ENCODE results near the gene KIFAP3. TPM values are rescaled to one million over a fixed set of nuclear protein-coding genes. Genes with fewer than 3 reads are reported as not detected.
"Not testable (repeated sequence)": the region's sequence is repeated elsewhere in the genome, so short reads cannot be mapped to it uniquely, and the experiment has no call there.

KIFAP3 gene
- total and polyA plus RNA-seq, 12 donors, result 18.4 to 54.8 (median 30.5) TPM

DNA sequence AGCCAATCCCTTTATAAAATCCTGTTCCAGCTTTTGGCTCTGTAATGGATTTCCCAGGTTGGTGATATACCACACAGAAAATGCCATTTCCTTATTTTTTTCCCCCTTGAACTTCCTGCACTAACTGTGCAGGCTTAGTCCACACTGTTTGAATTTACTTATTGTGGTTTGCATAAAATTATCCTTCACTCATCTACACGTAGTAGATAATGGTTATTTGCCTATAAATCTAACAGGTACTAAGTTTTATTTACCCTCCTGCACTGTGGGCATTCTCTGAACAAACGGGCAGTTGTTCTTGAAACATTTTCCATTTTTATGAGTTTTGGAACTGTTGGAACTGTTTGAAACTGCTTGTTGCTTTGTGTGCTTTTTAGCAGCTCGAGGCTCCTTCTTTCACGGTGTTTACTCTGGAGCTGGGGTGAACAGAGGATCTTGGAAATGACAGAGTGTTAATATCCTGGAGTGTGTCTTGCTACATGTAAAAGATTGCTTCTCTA is 23.0 kb upstream of the KIFAP3 start:
- DNase-seq, result no peak
- no peaks in the 10 kb centered on the region for H3K27me3 ChIP-seq
- 32 to 42% (median 34%) methylated on average over 4 of the region's 4 CpGs for WGBS, 4 donors
- no peak overlapping the region for H3K27ac ChIP-seq
- no peaks in the 10 kb centered on the region for H3K4me1 ChIP-seq (replicated peaks in 1 of 2)
- H3K9me3 ChIP-seq (replicated peaks in 1 of 3), result no peaks in the 10 kb centered on the region
- intact Hi-C loops (cut with DNase I), result no loop called here
- TF ChIP-seq, protein P1, sequence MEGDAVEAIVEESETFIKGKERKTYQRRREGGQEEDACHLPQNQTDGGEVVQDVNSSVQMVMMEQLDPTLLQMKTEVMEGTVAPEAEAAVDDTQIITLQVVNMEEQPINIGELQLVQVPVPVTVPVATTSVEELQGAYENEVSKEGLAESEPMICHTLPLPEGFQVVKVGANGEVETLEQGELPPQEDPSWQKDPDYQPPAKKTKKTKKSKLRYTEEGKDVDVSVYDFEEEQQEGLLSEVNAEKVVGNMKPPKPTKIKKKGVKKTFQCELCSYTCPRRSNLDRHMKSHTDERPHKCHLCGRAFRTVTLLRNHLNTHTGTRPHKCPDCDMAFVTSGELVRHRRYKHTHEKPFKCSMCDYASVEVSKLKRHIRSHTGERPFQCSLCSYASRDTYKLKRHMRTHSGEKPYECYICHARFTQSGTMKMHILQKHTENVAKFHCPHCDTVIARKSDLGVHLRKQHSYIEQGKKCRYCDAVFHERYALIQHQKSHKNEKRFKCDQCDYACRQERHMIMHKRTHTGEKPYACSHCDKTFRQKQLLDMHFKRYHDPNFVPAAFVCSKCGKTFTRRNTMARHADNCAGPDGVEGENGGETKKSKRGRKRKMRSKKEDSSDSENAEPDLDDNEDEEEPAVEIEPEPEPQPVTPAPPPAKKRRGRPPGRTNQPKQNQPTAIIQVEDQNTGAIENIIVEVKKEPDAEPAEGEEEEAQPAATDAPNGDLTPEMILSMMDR (IDR thresholded peaks at IDR 0.05), result no peak
- TF ChIP-seq POLR2A (IDR thresholded peaks at IDR 0.05), result no peak
- no peak overlapping the region for H3K4me3 ChIP-seq
- H3K36me3 ChIP-seq (replicated peaks in 1 of 2), result no peaks in the 10 kb centered on the region

DNA sequence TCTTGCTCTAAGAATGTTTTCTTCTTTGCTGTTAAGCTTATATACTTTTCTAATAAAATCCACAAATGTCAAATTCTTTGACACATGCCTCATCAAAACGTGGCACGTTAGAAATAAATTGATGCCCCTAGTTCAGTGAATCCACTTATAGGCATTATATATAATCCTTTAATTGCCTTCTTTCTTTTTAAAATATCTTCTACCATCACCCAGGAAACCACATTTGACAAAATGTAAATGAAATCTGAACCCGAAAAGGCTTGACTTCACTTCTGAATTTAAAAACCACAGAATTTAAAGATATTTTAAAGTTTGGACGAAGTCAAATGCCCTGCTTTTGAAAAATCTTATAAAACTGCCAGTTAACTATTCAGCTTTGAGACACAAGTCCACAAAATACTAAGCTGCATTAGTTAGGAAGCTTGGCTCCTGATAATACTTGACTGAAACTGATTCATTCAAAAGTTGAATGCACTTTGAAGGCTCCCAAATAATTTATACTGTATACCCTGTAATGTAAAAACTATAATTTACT is 22.4 kb upstream of the KIFAP3 start:
- no peak for TF ChIP-seq POLR2A (IDR thresholded peaks at IDR 0.05)
- TF ChIP-seq, protein P1 (IDR thresholded peaks at IDR 0.05), result no peak
- DNase-seq, result no peak
- Histone ChIP-seq H3K4me3 (no peak overlapping the region), H3K27ac (no peak overlapping the region), H3K36me3 (replicated peaks in 1 of 2) (no peaks in the 10 kb centered on the region), H3K9me3 (replicated peaks in 1 of 3) (no peaks in the 10 kb centered on the region), H3K4me1 (replicated peaks in 1 of 2) (no peaks in the 10 kb centered on the region), H3K27me3 (no peaks in the 10 kb centered on the region)
- 61 to 75% (median 66%) methylated on average over 4 of the region's 4 CpGs for WGBS, 4 donors
- intact Hi-C loops (cut with DNase I), result no loop called here

DNA sequence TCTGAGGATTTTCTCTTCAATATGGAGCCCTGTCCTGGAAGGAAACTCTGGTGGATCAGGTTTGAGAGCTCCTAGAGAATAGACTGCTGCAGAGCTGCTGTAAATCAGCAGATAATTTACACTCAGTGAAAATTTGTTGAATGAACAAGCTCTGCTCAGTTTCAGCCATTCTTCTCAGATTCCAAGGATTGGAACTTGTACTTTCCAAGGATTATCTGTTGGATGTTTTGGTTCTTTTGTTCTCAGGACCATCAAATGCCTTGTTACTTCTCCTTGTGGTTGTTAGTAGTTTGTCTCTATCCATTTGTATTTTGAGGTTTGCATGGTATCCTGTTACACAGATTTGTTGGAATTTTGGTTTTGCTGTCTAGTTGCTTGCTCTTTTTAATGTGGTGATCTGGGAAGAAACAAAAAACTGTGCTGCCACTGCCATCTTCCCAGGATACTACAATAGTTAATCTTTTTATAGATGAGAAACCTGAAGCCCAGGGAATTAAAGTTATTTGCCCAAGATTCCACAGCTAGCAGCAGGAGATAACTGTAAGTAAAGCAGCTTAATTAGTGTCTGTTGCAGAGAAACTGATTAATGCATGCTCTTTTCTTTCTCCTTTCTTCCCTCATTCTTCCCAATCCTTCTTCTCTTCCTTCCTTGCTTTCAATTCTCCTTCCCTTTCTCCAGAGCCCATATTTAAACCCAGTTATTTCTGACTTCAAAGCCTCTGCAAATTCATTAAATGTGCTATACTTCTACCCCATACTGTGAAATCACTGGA is 21.7 kb upstream of the KIFAP3 start:
- no peak overlapping the region for H3K27ac ChIP-seq
- no peaks in the 10 kb centered on the region for H3K9me3 ChIP-seq (replicated peaks in 1 of 3)
- no peaks in the 10 kb centered on the region for H3K27me3 ChIP-seq
- DNase-seq, result no peak
- no peaks in the 10 kb centered on the region for H3K4me1 ChIP-seq (replicated peaks in 1 of 2)
- intact Hi-C loops (cut with DNase I), result no loop called here
- H3K4me3 ChIP-seq, result no peak overlapping the region
- TF ChIP-seq, protein P1 (IDR thresholded peaks at IDR 0.05), result no peak
- TF ChIP-seq POLR2A (IDR thresholded peaks at IDR 0.05), result no peak
- H3K36me3 ChIP-seq (replicated peaks in 1 of 2), result no peaks in the 10 kb centered on the region

DNA sequence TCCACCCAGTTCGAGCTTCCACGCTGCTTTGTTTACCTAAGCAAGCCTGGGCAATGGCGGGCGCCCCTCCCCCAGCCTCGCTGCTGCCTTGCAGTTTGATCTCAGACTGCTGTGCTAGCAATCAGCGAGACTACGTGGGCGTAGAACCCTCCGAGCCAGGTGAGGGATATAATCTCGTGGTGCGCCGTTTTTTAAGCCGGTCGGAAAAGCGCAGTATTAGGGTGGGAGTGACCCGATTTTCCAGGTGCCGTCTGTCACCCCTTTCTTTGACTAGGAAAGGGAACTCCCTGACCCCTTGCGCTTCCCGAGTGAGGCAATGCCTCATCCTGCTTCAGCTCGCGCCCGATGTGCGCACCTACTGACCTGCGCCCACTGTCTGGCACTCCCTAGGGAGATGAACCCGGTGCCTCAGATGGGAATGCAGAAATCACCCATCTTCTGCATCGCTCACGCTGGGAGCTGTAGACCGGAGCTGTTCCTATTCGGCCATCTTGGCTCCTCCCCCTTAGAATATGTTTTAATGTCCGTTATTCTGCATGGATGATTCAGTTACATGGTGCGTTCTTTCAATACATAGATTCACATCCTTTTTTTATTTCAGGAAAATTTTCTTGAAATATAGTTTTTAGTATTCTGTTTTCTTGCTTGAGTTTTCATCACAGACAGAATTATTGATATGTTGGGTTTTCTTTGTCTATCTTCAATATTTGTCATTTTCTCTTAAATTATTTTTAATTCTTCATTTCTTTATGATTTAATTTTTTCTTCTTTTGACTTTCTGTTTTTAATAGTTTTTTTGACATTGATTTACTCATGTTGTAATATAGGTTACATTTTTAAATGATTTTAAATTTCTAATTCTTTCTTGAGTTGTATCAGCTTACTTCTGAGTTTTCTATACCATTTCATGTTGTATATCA is 20.5 kb upstream of the KIFAP3 start:
- H3K4me3 ChIP-seq; intact Hi-C loops (cut with DNase I); H3K27ac ChIP-seq; H3K9me3 ChIP-seq (replicated peaks in 1 of 3); H3K27me3 ChIP-seq; H3K36me3 ChIP-seq (replicated peaks in 1 of 2); DNase-seq; H3K4me1 ChIP-seq (replicated peaks in 1 of 2): not testable (repeated sequence)
- 80 to 89% (median 86%) methylated on average over 15 to 31 of the region's 31 CpGs for WGBS, 4 donors

Measured in adrenal gland (tissue), 12 donors.